ENCODE data around the gene CHTF18.

Gene CHTF18

GRCh38 chr16:768428-768827 lies 20.0 kb upstream of the CHTF18 start:
- CTCF ChIA-PET, result no interaction called here
- TF ChIP-seq, protein P1, sequence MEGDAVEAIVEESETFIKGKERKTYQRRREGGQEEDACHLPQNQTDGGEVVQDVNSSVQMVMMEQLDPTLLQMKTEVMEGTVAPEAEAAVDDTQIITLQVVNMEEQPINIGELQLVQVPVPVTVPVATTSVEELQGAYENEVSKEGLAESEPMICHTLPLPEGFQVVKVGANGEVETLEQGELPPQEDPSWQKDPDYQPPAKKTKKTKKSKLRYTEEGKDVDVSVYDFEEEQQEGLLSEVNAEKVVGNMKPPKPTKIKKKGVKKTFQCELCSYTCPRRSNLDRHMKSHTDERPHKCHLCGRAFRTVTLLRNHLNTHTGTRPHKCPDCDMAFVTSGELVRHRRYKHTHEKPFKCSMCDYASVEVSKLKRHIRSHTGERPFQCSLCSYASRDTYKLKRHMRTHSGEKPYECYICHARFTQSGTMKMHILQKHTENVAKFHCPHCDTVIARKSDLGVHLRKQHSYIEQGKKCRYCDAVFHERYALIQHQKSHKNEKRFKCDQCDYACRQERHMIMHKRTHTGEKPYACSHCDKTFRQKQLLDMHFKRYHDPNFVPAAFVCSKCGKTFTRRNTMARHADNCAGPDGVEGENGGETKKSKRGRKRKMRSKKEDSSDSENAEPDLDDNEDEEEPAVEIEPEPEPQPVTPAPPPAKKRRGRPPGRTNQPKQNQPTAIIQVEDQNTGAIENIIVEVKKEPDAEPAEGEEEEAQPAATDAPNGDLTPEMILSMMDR (conservative IDR thresholded peaks at IDR 0.05; ENCODE audit: low read depth), result no peak
- POLR2A ChIA-PET (ENCODE audit: low non-redundant PET), result no interaction called here
- no peak for DNase-seq (ENCODE audit: low spot score)
- H3K27ac ChIP-seq, result no peak overlapping the region; the same call in 1 of the 2 replicates

DNA sequence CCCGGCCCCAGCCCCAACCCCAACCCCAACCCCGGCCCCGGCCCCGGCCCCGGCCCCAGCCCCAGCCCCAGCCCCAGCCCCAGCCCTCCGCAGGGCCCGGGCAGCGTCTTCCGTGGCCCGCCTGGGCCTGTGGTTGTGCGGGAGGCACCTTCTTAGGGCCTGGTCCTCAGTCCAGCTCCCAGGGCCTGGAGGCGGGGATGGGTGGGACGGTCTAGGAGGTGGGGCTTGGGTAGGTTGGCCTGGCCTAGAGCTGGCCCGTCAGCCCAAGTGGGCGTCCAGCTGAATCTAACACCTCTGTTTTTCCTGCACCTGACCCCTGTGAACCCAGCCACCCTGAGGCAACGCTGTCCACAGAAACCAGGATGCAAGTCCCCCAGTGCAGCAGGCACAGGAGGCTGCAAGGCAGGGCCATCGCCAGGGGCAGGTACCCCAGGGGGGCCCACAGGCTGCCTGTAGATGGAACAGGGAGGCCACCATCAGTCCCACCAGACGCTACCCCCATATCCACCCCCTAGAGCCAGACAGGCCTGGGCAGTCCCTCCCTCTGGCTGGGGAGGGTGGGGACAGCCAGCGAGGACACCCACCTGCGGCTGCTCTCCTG lies 19.1 kb upstream of the CHTF18 start:
- no peak for DNase-seq (ENCODE audit: low spot score)
- ChIA-PET CTCF (no interaction called here), POLR2A (ENCODE audit: low non-redundant PET) (no interaction called here)
- H3K27ac ChIP-seq, result no peak overlapping the region
- TF ChIP-seq, protein P1 (conservative IDR thresholded peaks at IDR 0.05; ENCODE audit: low read depth), result no peak

GRCh38 chr16:769934-770333 lies 18.5 kb upstream of the CHTF18 start:
- DNase-seq (ENCODE audit: low spot score), result no peak
- TF ChIP-seq, protein P1 (conservative IDR thresholded peaks at IDR 0.05; ENCODE audit: low read depth), result no peak
- ChIA-PET CTCF (interaction anchor here (2.7 kb wide), 1 partner anchor 16 kb away, joined by 7 read pairs; no protein-coding TSS in a partner anchor), POLR2A (ENCODE audit: low non-redundant PET) (no interaction called here)
- H3K27ac ChIP-seq, result no peak overlapping the region

GRCh38 chr16:770411-770810 lies 18.0 kb upstream of the CHTF18 start:
- H3K27ac ChIP-seq, result no peak overlapping the region
- TF ChIP-seq, protein P1 (conservative IDR thresholded peaks at IDR 0.05; ENCODE audit: low read depth), result no peak
- CTCF ChIA-PET, result interaction anchor here (2.7 kb wide), 1 partner anchor 15 kb away, joined by 7 read pairs; no protein-coding TSS in a partner anchor
- POLR2A ChIA-PET (ENCODE audit: low non-redundant PET), result no interaction called here
- DNase-seq (ENCODE audit: low spot score), result no peak

GRCh38 chr16:772959-773358 lies 15.5 kb upstream of the CHTF18 start:
- TF ChIP-seq, protein P1 (conservative IDR thresholded peaks at IDR 0.05; ENCODE audit: low read depth), result no peak
- CTCF ChIA-PET, result interaction anchor here (0.6 kb wide), 1 partner anchor 27 kb away, joined by 3 read pairs; no protein-coding TSS in a partner anchor
- no peak overlapping the region for H3K27ac ChIP-seq
- no peak for DNase-seq (ENCODE audit: low spot score)
- POLR2A ChIA-PET (ENCODE audit: low non-redundant PET), result no interaction called here

DNA sequence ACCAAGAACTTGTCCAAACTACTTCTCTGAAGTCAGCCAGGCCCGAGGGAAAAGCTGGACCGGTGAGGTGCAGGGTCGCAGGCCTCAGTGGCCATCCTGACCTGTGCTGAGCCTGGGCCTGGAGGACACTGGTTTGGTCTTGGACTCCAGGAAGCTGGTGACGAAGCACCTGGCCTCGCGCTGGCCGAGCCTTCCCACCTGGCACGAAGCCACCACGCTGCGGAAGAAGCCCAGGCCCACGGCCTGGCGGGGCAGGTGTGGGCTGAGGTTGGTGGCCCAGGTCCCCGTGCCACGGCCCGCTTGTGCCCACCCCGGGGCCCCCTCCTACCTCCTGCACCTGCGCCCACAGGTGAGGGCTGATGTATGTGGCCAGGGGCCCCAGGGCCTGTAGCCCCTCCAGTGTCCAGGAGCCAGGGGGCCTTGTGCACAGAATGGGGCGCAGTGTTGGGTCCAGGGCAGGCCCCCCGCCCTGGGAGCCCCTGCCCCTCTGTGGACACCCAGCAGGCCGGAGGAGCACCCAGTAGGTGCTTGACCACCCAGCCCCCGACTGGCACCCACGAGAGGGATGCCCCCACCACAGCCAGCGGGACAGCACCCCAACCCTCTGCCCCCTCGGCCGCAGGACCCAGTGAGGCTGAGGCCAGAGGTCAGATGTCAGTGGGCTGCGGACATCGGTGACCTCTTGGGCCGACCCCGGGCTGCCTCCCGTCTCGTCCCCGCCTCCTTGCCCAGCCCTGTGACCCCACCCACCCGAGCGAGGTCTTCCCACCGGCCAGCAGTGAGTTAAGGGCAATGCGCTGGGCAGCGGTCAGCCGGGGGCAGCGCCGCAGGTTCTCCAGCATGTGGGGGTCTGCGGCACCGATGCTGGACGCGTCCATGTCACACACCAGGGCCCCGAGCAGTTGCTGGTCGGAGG lies 14.1 kb upstream of the CHTF18 start:
- ChIA-PET CTCF (interaction anchor here (0.6 kb wide), 1 partner anchor 126 kb away, joined by 3 read pairs; no protein-coding TSS in a partner anchor), POLR2A (ENCODE audit: low non-redundant PET) (no interaction called here)
- TF ChIP-seq, protein P1 (conservative IDR thresholded peaks at IDR 0.05; ENCODE audit: low read depth), result no peak
- H3K27ac ChIP-seq, result no peak overlapping the region
- no peak for DNase-seq (ENCODE audit: low spot score)

All from RWPE1 (cell line).